ENCODE data around the gene SPDYE3.

Gene SPDYE3

GRCh38 chr7:100356416-100357068 lies 49.0 kb downstream of the SPDYE3 start:
- no peaks in the 10 kb centered on the region for H3K27me3 ChIP-seq (ENCODE audit: control insufficient read depth, insufficient read depth, low read length)
- no peak overlapping the region for H3K9ac ChIP-seq
- H2AFZ ChIP-seq: no peak overlapping the region
- H3K4me3 ChIP-seq (ENCODE audit: low read depth, low read length): no peak overlapping the region
- H3K9me3 ChIP-seq (ENCODE audit: control insufficient read depth, low read length): no peaks in the 10 kb centered on the region
- H3K4me2 ChIP-seq (ENCODE audit: low read length): no peak overlapping the region
- H3K79me2 ChIP-seq: no peaks in the 10 kb centered on the region
- H3K36me3 ChIP-seq (ENCODE audit: control insufficient read depth, insufficient read depth, low read length): no peaks in the 10 kb centered on the region
- no peak overlapping the region for H3K27ac ChIP-seq
- no peaks in the 10 kb centered on the region for H3K4me1 ChIP-seq
- TF ChIP-seq CTCF (IDR thresholded peaks at IDR 0.05): no peak

- Histone ChIP-seq H3K4me1 (no peaks in the 10 kb centered on the region), H3K27me3 (ENCODE audit: control insufficient read depth, insufficient read depth, low read length) (no peaks in the 10 kb centered on the region), H3K4me3 (ENCODE audit: low read depth, low read length) (no peak overlapping the region), H3K9me3 (ENCODE audit: control insufficient read depth, low read length) (no peaks in the 10 kb centered on the region), H3K4me2 (ENCODE audit: low read length) (no peak overlapping the region), H3K36me3 (ENCODE audit: control insufficient read depth, insufficient read depth, low read length) (no peaks in the 10 kb centered on the region), H3K9ac (no peak overlapping the region), H2AFZ (no peak overlapping the region), H3K79me2 (no peaks in the 10 kb centered on the region), H3K27ac (no peak overlapping the region)
- no peak for TF ChIP-seq CTCF (IDR thresholded peaks at IDR 0.05)
These were observed 49.6 kb downstream of the SPDYE3 start for GRCh38 chr7:100357131-100357561.

GRCh38 chr7:100358027-100358856 lies 50.7 kb downstream of the SPDYE3 start, which contains the start of gene PILRB:
PILRB (plus strand) TSS chr7:100358117; CDS start chr7:100358303, 186 bp downstream.
- Histone ChIP-seq H3K79me2 (no peaks in the 10 kb centered on the region), H3K27ac (no peak within 1 kb of the TSS), H3K27me3 (ENCODE audit: control insufficient read depth, insufficient read depth, low read length) (no peaks in the 10 kb centered on the region), H3K9ac (no peak within 1 kb of the TSS), H3K4me1 (no peaks in the 10 kb centered on the region), H3K9me3 (ENCODE audit: control insufficient read depth, low read length) (no peaks in the 10 kb centered on the region), H3K36me3 (ENCODE audit: control insufficient read depth, insufficient read depth, low read length) (no peaks in the 10 kb centered on the region), H3K4me2 (ENCODE audit: low read length) (no peak within 1 kb of the TSS), H3K4me3 (ENCODE audit: low read depth, low read length) (no peak within 1 kb of the TSS), H2AFZ (no peak within 1 kb of the TSS)
- TF ChIP-seq CTCF (IDR thresholded peaks at IDR 0.05): no peak

- no peaks in the 10 kb centered on the region for H3K36me3 ChIP-seq (ENCODE audit: control insufficient read depth, insufficient read depth, low read length)
- TF ChIP-seq CTCF (IDR thresholded peaks at IDR 0.05): no peak
- H3K4me3 ChIP-seq (ENCODE audit: low read depth, low read length): no peak overlapping the region
- no peaks in the 10 kb centered on the region for H3K9me3 ChIP-seq (ENCODE audit: control insufficient read depth, low read length)
- no peaks in the 10 kb centered on the region for H3K4me1 ChIP-seq
- H3K9ac ChIP-seq: no peak overlapping the region
- no peaks in the 10 kb centered on the region for H3K79me2 ChIP-seq
- H3K27ac ChIP-seq: no peak overlapping the region
- no peak overlapping the region for H2AFZ ChIP-seq
- H3K4me2 ChIP-seq (ENCODE audit: low read length): no peak overlapping the region
- no peaks in the 10 kb centered on the region for H3K27me3 ChIP-seq (ENCODE audit: control insufficient read depth, insufficient read depth, low read length)
These were observed 51.3 kb downstream of the SPDYE3 start for GRCh38 chr7:100358857-100359212.

All from parathyroid adenoma (tissue), 2 donors.